HS-5 (cell line): ENCODE results near the gene CATSPER1.
A peak's percentile ranks its signal among the peaks of the same experiment; 100 is the strongest.

Experiments
- DNase-seq: peaks from one replicate; pipeline ENCODE4 v3.0.0-alpha.2; 2012; ENCODE audit warnings: low read depth

CATSPER1 gene

GRCh38 chr11:66002648-66003225 is 23.5 kb downstream of the CATSPER1 start:
- DNase-seq: peak; percentile 20

DNA sequence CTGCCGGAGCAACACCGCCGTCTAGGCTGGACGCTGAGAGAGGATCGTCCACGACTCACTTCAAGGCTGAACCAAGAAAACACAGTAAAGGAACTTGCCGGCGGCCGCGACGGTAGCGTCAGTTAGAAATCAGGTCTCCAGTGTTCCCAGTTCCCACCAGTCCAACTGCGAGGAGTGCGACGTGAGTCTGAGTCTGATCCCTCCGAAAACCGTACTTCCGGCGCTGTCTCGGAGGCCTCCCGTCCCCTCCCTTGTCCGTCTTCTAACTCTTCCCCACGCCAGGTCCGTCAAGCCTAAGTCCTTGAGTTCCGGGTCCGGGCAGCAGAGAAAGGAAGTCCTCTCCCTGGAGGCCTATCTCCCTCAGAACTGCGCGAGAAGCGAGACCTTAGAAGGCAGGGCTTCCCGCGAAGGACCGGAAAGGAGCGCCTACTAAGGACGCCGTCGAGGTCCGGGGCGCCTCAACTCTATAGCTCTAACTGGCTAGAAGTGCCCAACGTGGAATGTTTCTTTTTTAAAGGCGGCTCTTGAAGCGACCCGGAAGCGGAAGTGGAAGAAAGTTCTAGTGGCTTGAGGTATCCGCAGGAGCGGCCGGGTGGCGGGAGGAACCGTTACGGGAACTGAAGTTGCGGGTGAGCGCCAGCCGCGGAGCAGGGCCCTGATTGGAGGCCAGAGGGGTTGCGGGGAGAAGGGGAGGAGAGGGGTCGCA is 24.2 kb downstream of the CATSPER1 start, which contains the start of the genes BANF1 and EIF1AD:
Gene BANF1 (plus strand): TSS at position 562 of the 706 bp plus-strand sequence. CDS start 748 bp downstream, outside the sequence.
Gene EIF1AD (minus strand): TSS at position 216 of the 706 bp plus-strand sequence. CDS start 1,768 bp downstream, outside the sequence.
- DNase-seq: peak; percentile 95

- no peak for DNase-seq
These were observed 29.0 kb downstream of the CATSPER1 start for GRCh38 chr11:65997286-65997685.

- no peak for DNase-seq
These were observed 34.2 kb downstream of the CATSPER1 start for GRCh38 chr11:65992056-65992455.

DNA sequence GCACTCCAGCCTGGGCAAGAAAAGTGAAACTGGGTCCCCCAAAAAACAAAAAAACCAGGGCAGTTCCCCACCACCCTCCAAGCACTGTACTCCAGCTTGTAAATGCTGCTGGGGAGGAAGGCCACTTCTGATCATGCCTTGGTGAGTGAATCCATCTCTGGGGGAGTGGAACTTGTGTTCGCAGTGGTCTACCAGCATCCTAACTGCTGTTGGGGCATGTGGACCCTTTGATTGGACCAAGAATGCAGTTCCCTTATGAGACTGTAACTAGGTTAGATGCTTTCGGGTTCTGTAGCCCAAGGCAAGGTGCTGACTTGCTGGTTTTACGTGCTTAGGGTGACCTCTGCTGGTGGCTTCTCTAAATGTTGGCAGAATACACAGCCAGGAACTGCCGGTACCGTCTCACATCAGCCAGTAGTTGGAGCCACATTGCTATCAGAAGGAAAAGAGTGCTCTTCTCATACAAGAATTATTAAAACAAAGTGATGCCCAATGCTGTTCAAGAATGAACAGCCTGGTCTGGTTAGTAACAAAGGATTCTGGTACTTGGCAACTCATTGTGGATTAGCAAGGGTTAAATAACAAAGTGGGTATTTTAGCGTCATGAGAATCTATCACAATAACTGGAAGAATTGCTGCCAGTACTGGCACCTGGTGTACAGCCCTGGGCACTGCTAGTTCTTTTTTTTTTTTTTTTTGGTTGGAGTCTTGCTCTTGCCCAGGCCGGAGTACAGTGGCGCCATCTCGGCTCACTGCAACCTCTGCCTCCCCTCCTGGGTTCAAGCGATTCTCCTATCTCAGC is 37.3 kb downstream of the CATSPER1 start:
- peak; percentile 94 for DNase-seq

DNA sequence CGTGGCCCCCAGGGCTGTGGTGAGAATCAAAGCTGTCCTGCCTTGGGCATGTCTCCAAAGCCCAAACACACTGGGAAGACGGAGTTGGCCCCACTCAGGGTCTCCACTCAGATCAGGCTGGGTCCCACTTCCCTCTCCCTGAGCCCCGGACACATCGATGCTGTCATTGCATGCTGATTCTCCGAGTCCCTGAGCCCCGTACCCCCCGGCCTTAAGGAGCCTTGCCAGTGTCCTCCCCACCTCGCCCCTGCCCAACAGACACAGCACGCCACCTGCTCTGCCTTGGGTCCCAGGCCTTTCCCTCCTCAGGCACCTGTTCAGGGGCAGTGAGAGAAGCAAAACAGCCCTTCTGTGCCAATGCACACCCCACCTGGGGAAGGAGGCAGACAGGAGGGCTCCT is 38.9 kb downstream of the CATSPER1 start:
- no peak for DNase-seq

GRCh38 chr11:65983589-65983987 is 42.7 kb downstream of the CATSPER1 start:
- no peak for DNase-seq

DNA sequence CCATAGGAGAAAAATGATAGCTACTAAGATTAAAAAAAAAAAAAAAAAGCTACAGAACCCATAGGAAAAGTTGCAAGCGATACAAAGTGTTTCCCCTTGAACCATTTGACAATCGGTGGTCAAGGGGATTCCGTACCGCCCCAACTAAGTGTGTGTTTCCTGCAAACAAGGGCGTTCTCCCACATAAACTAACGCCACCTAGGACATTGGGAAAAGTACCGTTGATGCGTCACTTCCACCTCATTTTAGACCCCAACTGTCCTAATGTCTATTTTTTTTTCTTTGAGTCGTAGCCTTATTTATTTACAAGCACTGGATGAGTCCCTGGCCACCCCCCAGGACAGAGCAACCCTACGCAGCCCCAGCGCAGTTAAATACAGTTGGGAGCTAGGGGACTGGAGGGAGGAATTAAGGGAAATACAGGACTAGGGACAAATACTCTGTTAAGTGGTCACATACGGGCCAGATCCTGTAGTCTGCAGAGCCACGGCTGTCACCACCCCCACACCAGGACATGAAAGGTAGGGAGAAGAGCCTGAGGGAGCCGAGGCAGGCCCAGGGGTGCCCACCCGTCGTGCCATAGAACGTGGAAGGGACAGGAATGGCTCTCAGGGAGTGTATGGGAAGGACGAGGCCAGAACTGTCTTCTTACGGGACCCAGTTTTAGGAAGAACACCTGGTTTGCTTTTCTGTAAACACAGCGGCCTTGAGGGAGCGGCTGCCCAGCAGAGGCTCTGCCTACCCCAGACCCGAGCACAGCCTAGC is 43.3 kb downstream of the CATSPER1 start:
- DNase-seq: no peak

DNA sequence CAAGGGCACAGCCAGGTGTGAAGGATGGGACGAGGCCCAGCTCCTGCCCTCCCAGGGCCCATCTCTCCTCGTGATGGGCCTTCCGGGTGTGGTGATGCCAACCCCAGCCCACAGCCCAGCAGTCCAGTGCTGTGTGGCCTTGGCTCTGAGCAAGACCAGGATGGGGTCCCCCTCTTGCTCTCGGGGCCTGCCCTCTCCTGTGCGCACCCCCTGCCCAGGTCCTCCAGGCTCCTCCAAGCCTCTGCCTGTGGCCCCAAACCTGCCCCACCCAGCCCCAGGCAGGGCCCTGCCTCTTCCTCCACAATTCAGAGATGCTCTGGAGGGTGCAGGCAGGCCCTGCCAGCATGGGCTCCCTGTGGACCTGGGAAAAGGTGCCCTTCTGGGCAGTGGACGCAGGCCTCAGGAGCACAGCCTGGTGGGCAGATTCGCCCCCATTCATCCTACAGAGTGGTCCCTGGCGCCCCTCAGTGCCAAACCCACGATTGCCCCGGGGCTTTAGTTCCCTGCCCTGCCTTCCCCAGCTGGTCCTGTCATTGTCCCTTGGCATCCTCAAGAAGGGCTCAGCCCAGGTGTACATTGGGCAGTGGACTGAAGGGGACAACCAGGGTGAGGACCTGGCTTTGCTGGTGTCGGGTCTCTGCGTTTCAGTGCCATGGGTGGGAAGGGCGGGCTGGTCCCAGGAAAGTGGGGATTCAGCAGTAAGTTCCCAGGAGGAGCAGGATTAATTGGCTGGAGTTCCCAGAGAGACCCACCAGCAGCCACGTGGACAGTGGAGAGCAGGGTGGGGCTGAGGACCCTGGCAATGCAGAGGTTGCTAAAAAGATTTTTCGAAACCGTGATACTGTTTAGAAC is 44.1 kb downstream of the CATSPER1 start:
- DNase-seq: no peak

DNA sequence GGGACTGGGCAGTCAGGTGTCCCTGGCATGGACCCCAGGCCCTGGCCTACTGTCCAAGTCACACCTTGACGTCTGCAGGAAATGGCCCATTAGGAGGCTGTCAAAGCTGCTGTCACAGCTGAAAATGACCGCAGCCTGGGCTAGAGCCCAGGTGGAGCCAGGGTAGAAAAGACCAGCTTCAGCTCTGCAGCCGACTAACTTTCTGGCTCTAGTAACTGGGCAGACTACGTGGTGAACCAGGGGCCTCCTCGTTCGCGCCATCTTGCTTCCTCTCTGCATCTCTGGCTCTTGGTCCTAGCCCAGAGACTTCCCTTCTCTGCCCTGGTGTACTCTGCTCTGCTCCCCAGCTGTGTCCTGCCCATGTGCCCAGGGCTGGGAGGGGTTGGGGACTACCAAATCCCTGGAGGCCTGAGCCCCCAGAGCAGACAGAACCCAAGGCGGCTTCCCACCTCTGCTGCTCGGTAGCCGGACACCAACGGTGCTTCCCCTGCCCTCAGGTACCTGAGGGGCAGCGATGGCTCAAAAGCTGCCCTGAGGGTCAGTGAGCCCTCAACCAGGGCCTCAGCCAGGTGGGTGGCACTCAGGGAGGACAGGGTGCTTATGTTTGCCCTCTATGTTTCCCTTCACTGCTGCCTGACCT is 45.1 kb downstream of the CATSPER1 start:
- no peak for DNase-seq

GRCh38 chr11:65979261-65979759 is 47.0 kb downstream of the CATSPER1 start:
- DNase-seq: no peak

DNA sequence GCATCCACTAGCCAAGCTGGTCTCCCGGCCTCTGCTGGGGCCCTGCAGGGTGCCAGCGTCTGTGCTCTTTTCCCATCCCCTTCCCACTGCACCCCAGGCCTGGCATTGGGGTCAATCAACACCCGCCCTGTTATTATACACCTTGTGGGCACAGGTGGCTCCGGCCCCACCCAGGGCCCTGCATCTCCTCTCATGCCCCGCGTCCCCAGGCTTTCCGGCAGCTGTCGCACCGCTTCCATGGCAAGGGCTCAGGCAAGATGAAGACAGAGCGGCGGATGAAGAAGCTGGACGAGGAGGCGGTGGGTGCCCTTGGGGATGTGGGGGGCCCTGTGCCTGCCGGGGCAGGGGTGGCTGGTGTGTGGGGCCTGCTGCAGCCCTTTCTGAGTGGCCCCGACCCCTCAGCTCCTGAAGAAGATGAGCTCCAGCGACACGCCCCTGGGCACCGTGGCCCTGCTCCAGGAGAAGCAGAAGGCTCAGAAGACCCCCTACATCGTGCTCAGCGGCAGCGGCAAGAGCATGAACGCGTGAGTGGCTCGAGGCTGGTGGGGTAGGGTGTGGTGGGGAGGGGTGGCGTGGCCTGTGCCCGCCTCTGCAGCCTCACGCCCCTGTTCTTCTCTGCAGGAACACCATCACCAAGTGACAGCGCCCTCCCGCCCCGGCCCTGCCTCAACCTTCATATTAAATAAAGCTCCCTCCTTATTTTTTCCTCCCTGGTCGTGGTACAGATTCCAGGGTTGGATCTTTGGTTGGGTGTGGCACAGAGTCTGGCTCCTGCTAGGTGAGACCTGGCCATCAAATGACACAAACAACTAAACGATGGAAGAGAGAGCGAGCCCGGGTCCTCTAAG is 47.7 kb downstream of the CATSPER1 start:
- no peak for DNase-seq

- DNase-seq: no peak
These were observed 48.5 kb downstream of the CATSPER1 start for GRCh38 chr11:65977621-65978390.

- DNase-seq: no peak
These were observed 49.8 kb downstream of the CATSPER1 start for GRCh38 chr11:65976216-65977176.

- no peak for DNase-seq
These were observed 50.5 kb downstream of the CATSPER1 start for GRCh38 chr11:65975771-65976170.

DNA sequence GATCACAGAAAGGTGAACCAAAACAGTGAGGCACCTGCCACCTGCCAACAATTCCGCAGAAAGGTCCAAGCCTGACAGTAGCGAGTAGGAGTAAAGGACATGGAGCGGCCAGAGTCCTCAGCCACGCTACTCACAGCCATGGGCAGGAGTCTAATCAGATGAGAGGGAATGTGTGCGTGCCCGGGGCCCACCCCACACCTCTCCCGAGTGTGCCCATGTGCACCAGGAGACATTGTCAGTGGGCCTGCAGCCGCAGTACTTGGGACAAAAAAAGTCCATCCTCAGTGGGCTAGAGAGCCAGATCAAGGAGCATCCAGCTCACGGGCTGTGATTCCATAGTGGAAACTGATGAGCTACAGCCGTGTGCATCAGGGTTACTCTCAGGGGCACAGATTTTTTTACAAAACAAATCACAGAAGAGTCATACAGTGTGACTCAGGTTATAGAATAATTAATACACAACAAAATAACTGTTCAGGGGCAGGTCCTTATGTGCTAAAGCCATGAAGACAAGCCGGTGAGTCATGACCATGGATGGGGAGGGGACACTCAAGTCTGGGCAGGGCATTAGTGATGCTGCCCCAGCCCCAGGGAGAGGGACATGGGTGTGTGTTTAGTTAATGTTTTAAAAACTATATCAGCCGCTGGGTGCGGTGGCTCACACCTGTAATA is 52.7 kb downstream of the CATSPER1 start:
- peak; percentile 30 for DNase-seq

DNA sequence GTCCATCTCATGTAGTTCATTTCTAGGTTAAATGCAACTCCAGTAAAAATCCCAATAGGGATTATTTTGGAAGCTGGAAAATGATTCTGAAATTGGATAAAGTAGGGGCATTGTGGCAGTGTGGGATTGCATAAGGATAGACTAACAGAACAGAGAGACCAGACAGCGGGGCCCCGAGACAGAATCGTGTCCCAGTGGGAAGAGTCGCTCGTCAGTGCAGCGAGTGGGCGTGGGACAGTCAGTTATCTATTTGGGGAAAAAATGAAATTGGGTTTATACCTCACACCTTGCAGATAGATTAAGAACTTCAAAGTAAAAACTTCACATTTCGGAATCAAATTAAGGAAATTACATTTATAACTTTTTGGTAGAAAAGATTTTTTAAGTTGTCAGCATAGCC is 54.2 kb downstream of the CATSPER1 start:
- no peak for DNase-seq
